Psoas muscle (tissue), 8 donors: ENCODE data around the gene SNRPA1. TPM values are rescaled to one million over a fixed set of nuclear protein-coding genes. Genes with fewer than 3 reads are reported as not detected.
A peak's percentile ranks its signal among the peaks of the same experiment; 100 is the strongest.

Experiments used
- ATAC-seq, 4 donors: fragments of 200-7000 bp; cut with Tn5 transposase; one replicate each; pipeline ENCODE4 v1.9.1; 2020; ENCODE audit warnings: moderate library complexity in 3 of 4, mild to moderate bottlenecking in 2 of 4
- DNase-seq, 2 donors: peaks; one replicate each; pipeline ENCODE4 v3.0.0-alpha.2; 2020
- H3K27ac ChIP-seq: fragments of 200-600 bp; one replicate; pipeline ENCODE4 v1.8.0; 2022
- H3K27me3 ChIP-seq, 3 donors: fragments of 200-600 bp in 1 of 3; one replicate each; pipeline versions ENCODE4 v1.6.1 to v1.8.0; 2013 to 2022; ENCODE audit warnings: low read length in 2 of 3, mild to moderate bottlenecking in 2 of 3, moderate library complexity in 1 of 3; ENCODE audit not compliant: insufficient read depth in 3 of 3
- H3K36me3 ChIP-seq, 2 donors: fragments of 200-600 bp in 1 of 2; one replicate each; pipeline versions ENCODE4 v1.6.1 to v1.8.0; 2013 to 2022; ENCODE audit warnings: low read depth in 1 of 2, mild to moderate bottlenecking in 1 of 2, moderate library complexity in 1 of 2; ENCODE audit not compliant: insufficient read depth in 1 of 2
- H3K4me1 ChIP-seq: fragments of 200-600 bp; one replicate; pipeline ENCODE4 v1.8.0; 2022
- H3K4me3 ChIP-seq: fragments of 200-600 bp; one replicate; pipeline ENCODE4 v1.8.0; 2022; ENCODE audit warnings: mild to moderate bottlenecking
- H3K9me3 ChIP-seq: fragments of 200-600 bp; one replicate; pipeline ENCODE4 v1.8.0; 2022
- CTCF ChIP-seq: fragments of 200-600 bp; IDR thresholded peaks from one replicate; pipeline ENCODE4 v1.8.0; 2022; ENCODE audit warnings: antibody characterized with exemption
- WGBS, 3 donors: extraction: QIAGEN DNeasy Blood & Tissue Kit; methylation state at CpG; one replicate each; pipeline versions ENCODE4 v1.1.6 to v1.1.7; 2013; 5-methylcytosine and 5-hydroxymethylcytosine counted together
- intact Hi-C, 2 donors: fragments of 100-400 bp; cut with DNase I; formaldehyde crosslinking; loops; one replicate each; pipeline versions ENCODE4 v1.11.0 to v1.14.2; 2022
- polyA plus RNA-seq, 3 donors: library from polyadenylated mRNA; stranded (reverse); fragments of 200-250 nt; gene quantifications; one replicate each; pipeline ENCODE4 v1.2.3, GENCODE V29; 2013
- total RNA-seq, 4 donors: library from RNA; stranded (reverse); fragmentation: NEBNext Ultra II Directional in 2 of 4; extraction: Animal tissue kit (Norgen Biotek cat#: 25700) in 2 of 4; gene quantifications; one replicate each; pipeline versions ENCODE4 v1.2.1 to v1.2.4, GENCODE V29; 2021 to 2023
- donor health status: healthy with polysubstance abuse.
- donor health status: DM: no; HTN: no; CAD: no; lungs with moderate emphysema.
- donor health status: Bipolar disorder and iron deficiency.
- donor health status: healthy.
- donor health status: DM: yes; HTN: yes; CAD: no.
- donor health status: DM: no; HTN: no; CAD: no.
- donor health status: DM: no; HTN: no; CAD: no.
- donor health status: DM: yes; HTN: yes; CAD: no.

Gene SNRPA1
- total and polyA plus RNA-seq, 7 donors: 14.8 to 126 (median 35.4) TPM

DNA sequence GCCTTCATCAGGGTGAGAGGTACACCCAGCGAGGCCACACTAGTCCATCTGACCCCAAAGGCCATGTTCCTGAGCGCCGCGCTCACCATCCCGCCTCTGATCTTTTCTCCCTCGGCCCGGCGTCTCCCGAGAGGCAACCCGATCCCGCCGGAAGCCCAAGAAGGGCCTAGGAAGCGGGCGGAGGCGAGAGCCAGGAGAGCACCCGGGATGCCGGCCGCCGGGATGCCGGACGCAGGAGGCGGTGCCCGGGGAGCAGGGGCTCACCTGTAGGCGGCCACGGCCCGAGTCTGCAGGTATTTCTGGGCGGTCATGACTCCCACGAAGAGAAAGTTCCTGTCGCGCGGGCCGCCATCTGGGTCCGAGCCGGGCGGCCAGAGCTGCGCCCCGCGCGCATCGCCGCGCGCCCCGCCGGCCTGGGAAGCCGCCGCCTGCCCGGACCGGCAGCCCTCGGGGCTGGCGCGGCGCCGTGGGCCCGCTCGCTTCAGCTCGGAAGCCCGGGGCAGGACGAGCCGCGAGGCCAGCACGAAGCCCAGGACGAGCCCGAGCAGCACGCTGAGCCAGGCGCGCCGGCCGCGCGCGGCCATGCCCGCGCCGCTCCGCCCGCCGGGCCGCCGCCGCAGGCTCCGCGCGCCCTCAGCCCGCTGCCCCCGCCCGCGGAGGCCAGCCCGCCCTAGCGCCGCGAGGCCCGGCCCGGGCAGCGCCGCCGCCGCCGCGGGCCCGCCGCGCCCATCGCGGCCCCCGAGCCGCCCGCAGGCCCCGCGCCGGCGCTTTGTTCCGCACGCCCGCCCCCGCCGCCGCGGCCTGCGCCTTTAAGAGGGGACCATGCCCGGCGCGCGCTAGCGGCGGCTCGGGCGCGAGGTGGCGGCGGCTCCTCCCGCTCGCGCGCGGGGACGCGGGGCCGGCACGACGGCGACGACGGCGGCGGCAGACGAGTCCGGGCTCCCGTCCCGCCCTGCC is 43.9 kb downstream of the SNRPA1 start:
- Histone ChIP-seq H3K4me1 (peaks cover 41% of the 10 kb centered on the region), H3K27me3 (no peaks in the 10 kb centered on the region), H3K4me3 (peak overlapping the region; percentile 75), H3K36me3 (no peaks in the 10 kb centered on the region), H3K27ac (peak overlapping the region; percentile 84), H3K9me3 (no peaks in the 10 kb centered on the region)
- DNase-seq: peak; percentile 47 to 70
- WGBS, 3 donors: 0 to 1% (median 1%) methylated on average over 66 to 146 of the region's 150 CpGs
- TF ChIP-seq CTCF: no peak
- intact Hi-C loops: loop anchor here (5.0 to 10.0 kb wide), 3 partner anchors 64 to 326 kb away; no protein-coding TSS in a partner anchor
- peak; percentile 64 to 76 (median 68) for ATAC-seq

DNA sequence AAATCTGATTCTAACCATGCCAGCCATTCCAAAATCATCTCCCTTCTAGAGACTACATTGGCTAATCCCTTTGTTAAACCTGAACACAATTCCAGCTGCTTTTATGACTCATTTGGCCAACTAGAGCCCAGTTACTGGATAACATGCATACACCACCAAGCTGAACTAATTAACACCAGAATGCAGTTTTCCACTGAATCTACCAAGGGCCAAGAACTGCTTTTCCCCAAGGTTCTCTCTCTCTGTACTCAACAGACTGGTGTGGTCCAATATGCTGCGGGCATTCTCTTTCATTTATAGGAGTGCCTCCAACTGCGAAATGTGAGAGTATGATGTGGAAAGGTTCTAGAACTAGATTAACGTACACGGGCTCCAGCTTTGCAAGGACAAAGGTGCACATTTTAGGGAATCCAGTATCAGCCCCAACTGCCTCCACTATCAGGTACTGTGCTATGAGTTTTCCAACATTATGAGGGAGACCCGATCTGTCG is 44.7 kb downstream of the SNRPA1 start:
- TF ChIP-seq CTCF: no peak
- no peaks in the 10 kb centered on the region for H3K27me3 ChIP-seq
- intact Hi-C loops: loop anchor here (5.0 to 10.0 kb wide), 3 partner anchors 63 to 326 kb away; no protein-coding TSS in a partner anchor
- DNase-seq (no peak), ATAC-seq (peak in 1 of 4 donors; percentile 9)
- no peaks in the 10 kb centered on the region for H3K36me3 ChIP-seq
- H3K27ac ChIP-seq: peak overlapping the region; percentile 57
- peaks cover 46% of the 10 kb centered on the region for H3K4me1 ChIP-seq
- WGBS, 3 donors: 4 to 5% (median 4%) methylated on average over 6 of the region's 6 CpGs
- H3K9me3 ChIP-seq: no peaks in the 10 kb centered on the region
- H3K4me3 ChIP-seq: peak overlapping the region; percentile 67

GRCh38 chr15:101248274-101248673 is 46.8 kb downstream of the SNRPA1 start:
- no peak for ATAC-seq
- WGBS, 3 donors: 81 to 91% (median 82%) methylated on average over 3 of the region's 3 CpGs
- DNase-seq: no peak
- Histone ChIP-seq H3K36me3 (no peaks in the 10 kb centered on the region), H3K9me3 (no peaks in the 10 kb centered on the region), H3K27ac (no peak overlapping the region), H3K4me1 (peaks cover 59% of the 10 kb centered on the region), H3K27me3 (no peaks in the 10 kb centered on the region), H3K4me3 (no peak overlapping the region)
- intact Hi-C loops: loop anchor here (5.0 to 10.0 kb wide), 2 partner anchors 41 to 53 kb away; no protein-coding TSS in a partner anchor
- no peak for TF ChIP-seq CTCF

- Histone ChIP-seq H3K27me3 (no peaks in the 10 kb centered on the region), H3K4me1 (peaks cover 64% of the 10 kb centered on the region), H3K9me3 (no peaks in the 10 kb centered on the region), H3K36me3 (peaks cover 0 to under 1% of the 10 kb centered on the region in 2 donors), H3K4me3 (peak overlapping the region; percentile 5), H3K27ac (no peak overlapping the region)
- no peak for TF ChIP-seq CTCF
- WGBS, 3 donors: 62 to 78% (median 73%) methylated on average over 10 of the region's 10 CpGs
- no peak for ATAC-seq
- DNase-seq: no peak
- intact Hi-C loops: loop anchor here (5.0 to 10.0 kb wide), 2 partner anchors 40 to 52 kb away; no protein-coding TSS in a partner anchor
Measured at GRCh38 chr15:101246824-101247745, 48.0 kb downstream of the SNRPA1 start.
